Measurements from ENCODE around the gene FKBP9. TPM values are rescaled to one million over a fixed set of nuclear protein-coding genes. Genes with fewer than 3 reads are reported as not detected.
"Not testable (repeated sequence)": the region's sequence is repeated elsewhere in the genome, so short reads cannot be mapped to it uniquely, and the experiment has no call there.

FKBP9 gene
- total and polyA plus RNA-seq, 2 of the 4 experiments (the other 2 are of a cell fraction): 126 to 191 TPM

DNA sequence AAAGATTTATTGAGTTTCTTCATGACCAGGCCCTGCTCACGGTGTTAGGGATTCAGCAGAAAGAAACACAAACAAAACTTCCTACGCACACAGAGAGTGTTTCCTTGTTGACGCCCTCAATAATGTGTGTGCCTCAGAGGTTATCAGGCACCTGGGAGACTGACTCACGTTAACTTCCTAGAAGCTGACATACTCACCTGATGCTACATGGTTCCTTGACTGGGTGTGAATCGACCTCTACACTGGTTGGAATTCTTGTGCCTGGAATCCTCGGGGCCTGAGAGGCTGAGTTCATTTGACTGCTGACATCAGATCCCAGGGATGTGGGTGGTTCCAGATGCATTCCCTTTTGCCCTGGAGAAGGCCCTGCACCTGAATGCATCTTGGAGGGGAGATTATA lies 35.5 kb downstream of the FKBP9 start:
- WGBS, 2 experiments (ENCODE audit: extremely low coverage in 2 of 2, insufficient read length in 1 of 2): no CpG with 5 or more reads among the region's 6 CpGs
- H3K56ac ChIP-seq (ENCODE audit: extremely low read depth, insufficient read depth, low read length); H4K91ac ChIP-seq (ENCODE audit: insufficient read depth, low read depth, low read length); CTCF ChIA-PET; H3K23ac ChIP-seq (ENCODE audit: low read depth, low read length); H3K36me3 ChIP-seq (ENCODE audit: control insufficient read depth, insufficient read depth, low read length); intact Hi-C loops (cut with micrococcal nuclease); H3K9me3 ChIP-seq (ENCODE audit: control insufficient read depth, insufficient read depth, low read length); DNase-seq; in situ Hi-C loops (cut with MboI; ENCODE audit: low sequenced_read_pairs); H3K9ac ChIP-seq (ENCODE audit: low read depth, low read length); H2AK5ac ChIP-seq (ENCODE audit: low read depth, low read length); H3K9me1 ChIP-seq (ENCODE audit: insufficient read depth, low read length); POLR2A ChIA-PET (ENCODE audit: unreplicated experiment); H2BK20ac ChIP-seq (ENCODE audit: low read depth, low read length); H4K8ac ChIP-seq (ENCODE audit: low read depth in 2 of 2, low read length in 2 of 2); H3K27me3 ChIP-seq (ENCODE audit: control insufficient read depth, insufficient read depth, low read length); H3K79me1 ChIP-seq (ENCODE audit: low read depth in 1 of 2, low read length in 2 of 2); H2BK5ac ChIP-seq (ENCODE audit: low read depth, low read length, poor library complexity, severe bottlenecking); H2BK120ac ChIP-seq (ENCODE audit: low read depth, low read length); H3K14ac ChIP-seq (replicated peaks; ENCODE audit: low read depth, low read length); H3K4ac ChIP-seq (ENCODE audit: low read depth, low read length); H3K4me3 ChIP-seq (ENCODE audit: insufficient read depth, low read depth, low read length); BruUV-seq (replicated peaks); H3K27ac ChIP-seq (ENCODE audit: insufficient read depth, low read length); H2AK9ac ChIP-seq (replicated peaks; ENCODE audit: low read depth, low read length, poor library complexity); dilution Hi-C loops (cut with HindIII; ENCODE audit: low sequenced_read_pairs, unreplicated experiment); ATAC-seq (ENCODE audit: low read depth); H4K5ac ChIP-seq (ENCODE audit: low read depth, low read length); H3K4me2 ChIP-seq (ENCODE audit: low read depth, low read length); H3K18ac ChIP-seq (ENCODE audit: low read depth, low read length); H2BK15ac ChIP-seq (ENCODE audit: low read depth, low read length); H4K20me1 ChIP-seq (ENCODE audit: insufficient read depth, low read length); H3K4me1 ChIP-seq (ENCODE audit: control insufficient read depth, insufficient read depth, low read length); H2AFZ ChIP-seq (replicated peaks; ENCODE audit: low read length, poor library complexity): not testable (repeated sequence)

DNA sequence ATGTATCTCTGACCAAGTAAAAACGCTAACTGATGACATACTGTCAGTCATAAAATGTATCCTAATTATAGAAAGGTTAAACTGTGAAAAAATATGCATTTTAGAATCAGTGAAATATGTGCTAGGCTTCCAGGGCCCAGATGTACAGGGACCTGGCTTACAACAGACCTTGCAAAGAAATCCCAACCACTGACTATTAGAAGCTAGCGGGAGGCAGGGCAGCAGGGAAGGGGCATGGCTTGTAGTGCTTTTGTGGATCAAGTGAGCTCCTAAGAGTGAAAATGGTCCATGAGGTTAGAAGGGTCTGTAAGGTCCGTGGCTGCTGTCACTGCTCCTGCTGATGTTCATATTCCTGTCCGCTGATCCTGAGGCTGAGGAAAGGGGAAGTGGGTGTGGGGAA lies 40.7 kb downstream of the FKBP9 start:
- dilution Hi-C loops (cut with HindIII; ENCODE audit: low sequenced_read_pairs, unreplicated experiment); H2AK5ac ChIP-seq (ENCODE audit: low read depth, low read length); H4K91ac ChIP-seq (ENCODE audit: insufficient read depth, low read depth, low read length); BruUV-seq (replicated peaks); intact Hi-C loops (cut with micrococcal nuclease); in situ Hi-C loops (cut with MboI; ENCODE audit: low sequenced_read_pairs); H4K20me1 ChIP-seq (ENCODE audit: insufficient read depth, low read length); H3K23ac ChIP-seq (ENCODE audit: low read depth, low read length); H3K4me3 ChIP-seq (ENCODE audit: insufficient read depth, low read depth, low read length); CTCF ChIA-PET; H3K36me3 ChIP-seq (ENCODE audit: control insufficient read depth, insufficient read depth, low read length); H3K9me3 ChIP-seq (ENCODE audit: control insufficient read depth, insufficient read depth, low read length); H2BK15ac ChIP-seq (ENCODE audit: low read depth, low read length); H3K9me1 ChIP-seq (ENCODE audit: insufficient read depth, low read length); POLR2A ChIA-PET (ENCODE audit: unreplicated experiment); H3K4me1 ChIP-seq (ENCODE audit: control insufficient read depth, insufficient read depth, low read length); H3K79me1 ChIP-seq (ENCODE audit: low read depth in 1 of 2, low read length in 2 of 2); H2BK20ac ChIP-seq (ENCODE audit: low read depth, low read length); H3K9ac ChIP-seq (ENCODE audit: low read depth, low read length); H3K27me3 ChIP-seq (ENCODE audit: control insufficient read depth, insufficient read depth, low read length); H2AK9ac ChIP-seq (replicated peaks; ENCODE audit: low read depth, low read length, poor library complexity); H2AFZ ChIP-seq (replicated peaks; ENCODE audit: low read length, poor library complexity); H3K14ac ChIP-seq (replicated peaks; ENCODE audit: low read depth, low read length); DNase-seq: not testable (repeated sequence)
- H4K8ac ChIP-seq (ENCODE audit: low read depth in 2 of 2, low read length in 2 of 2): peak overlapping the region in 1 of 2 experiments; percentile 54; a peak in 3 of 4 replicates
- peak overlapping the region; percentile 59 for H2BK5ac ChIP-seq (ENCODE audit: low read depth, low read length, poor library complexity, severe bottlenecking)
- peak overlapping the region; percentile 35; the same call in 1 of the 2 replicates for H4K5ac ChIP-seq (ENCODE audit: low read depth, low read length)
- H3K27ac ChIP-seq (ENCODE audit: insufficient read depth, low read length): peak overlapping the region; percentile 64; the same call in 1 of the 2 replicates
- H3K4me2 ChIP-seq (ENCODE audit: low read depth, low read length): peak overlapping the region; percentile 13; the same call in 1 of the 2 replicates
- peak overlapping the region; percentile 42; the same call in 1 of the 2 replicates for H3K18ac ChIP-seq (ENCODE audit: low read depth, low read length)
- WGBS, 2 experiments (ENCODE audit: extremely low coverage in 2 of 2, insufficient read length in 1 of 2): no CpG with 5 or more reads among the region's 4 CpGs
- H3K4ac ChIP-seq (ENCODE audit: low read depth, low read length): peak overlapping the region; percentile 85; the same call in 1 of the 2 replicates
- H2BK120ac ChIP-seq (ENCODE audit: low read depth, low read length): peak overlapping the region; percentile 56; the same call in 1 of the 2 replicates
- H3K56ac ChIP-seq (ENCODE audit: extremely low read depth, insufficient read depth, low read length): 0 out of 2 replicates have a peak overlapping the region, but pooled peaks have one; percentile 30
- ATAC-seq (ENCODE audit: low read depth): peak; percentile 59; the same call in 1 of the 2 replicates
